ENCODE measurements around the gene PRKAG2. TPM values are rescaled to one million over a fixed set of nuclear protein-coding genes. Genes with fewer than 3 reads are reported as not detected.

The PRKAG2 gene
- total RNA-seq, 1 donor, result 21.2 TPM

- H3K4me3 ChIP-seq (ENCODE audit: low read depth, low read length), result no peak overlapping the region
- no peak for DNase-seq (ENCODE audit: low read depth)
- TF ChIP-seq CTCF (IDR thresholded peaks at IDR 0.05; ENCODE audit: insufficient read depth, low read depth, low read length), result no peak
Measured at GRCh38 chr7:151662251-151662826, 214.6 kb downstream of the PRKAG2 start.

- no peak for TF ChIP-seq CTCF (IDR thresholded peaks at IDR 0.05; ENCODE audit: insufficient read depth, low read depth, low read length)
- no peak overlapping the region for H3K4me3 ChIP-seq (ENCODE audit: low read depth, low read length)
- DNase-seq (ENCODE audit: low read depth), result no peak
Measured at GRCh38 chr7:151661587-151661986, 215.3 kb downstream of the PRKAG2 start.

- no peak for TF ChIP-seq CTCF (IDR thresholded peaks at IDR 0.05; ENCODE audit: insufficient read depth, low read depth, low read length)
- DNase-seq (ENCODE audit: low read depth), result no peak
- H3K4me3 ChIP-seq (ENCODE audit: low read depth, low read length), result no peak overlapping the region
Measured at GRCh38 chr7:151660141-151660540, 216.8 kb downstream of the PRKAG2 start.

GRCh38 chr7:151659219-151659618 lies 217.7 kb downstream of the PRKAG2 start:
- no peak overlapping the region for H3K4me3 ChIP-seq (ENCODE audit: low read depth, low read length)
- no peak for TF ChIP-seq CTCF (IDR thresholded peaks at IDR 0.05; ENCODE audit: insufficient read depth, low read depth, low read length)
- no peak for DNase-seq (ENCODE audit: low read depth)

GRCh38 chr7:151658778-151659177 lies 218.1 kb downstream of the PRKAG2 start:
- DNase-seq (ENCODE audit: low read depth), result peak; percentile 45

GRCh38 chr7:151657173-151657572 lies 219.7 kb downstream of the PRKAG2 start:
- no peak overlapping the region for H3K4me3 ChIP-seq (ENCODE audit: low read depth, low read length)
- no peak for DNase-seq (ENCODE audit: low read depth)
- TF ChIP-seq CTCF (IDR thresholded peaks at IDR 0.05; ENCODE audit: insufficient read depth, low read depth, low read length), result no peak

More at GRCh38 chr7:151658778-151659177, 218.1 kb downstream of the PRKAG2 start:
- H3K4me3 ChIP-seq (ENCODE audit: low read depth, low read length), result no peak overlapping the region
- no peak for TF ChIP-seq CTCF (IDR thresholded peaks at IDR 0.05; ENCODE audit: insufficient read depth, low read depth, low read length)

- TF ChIP-seq CTCF (IDR thresholded peaks at IDR 0.05; ENCODE audit: insufficient read depth, low read depth, low read length), result no peak
Measured at GRCh38 chr7:151655555-151655954, 221.4 kb downstream of the PRKAG2 start.

More at GRCh38 chr7:151655555-151655954, 221.4 kb downstream of the PRKAG2 start:
- DNase-seq (ENCODE audit: low read depth), result no peak
- H3K4me3 ChIP-seq (ENCODE audit: low read depth, low read length), result no peak overlapping the region

Data from fibroblast of villous mesenchyme (primary cell).